Right lobe of liver (tissue), 6 donors: Measurements from ENCODE around the gene PDK2. TPM values are rescaled to one million over a fixed set of nuclear protein-coding genes. Genes with fewer than 3 reads are reported as not detected.

Experiments used
- ATAC-seq, 4 donors: fragments of 200-7000 bp; cut with Tn5 transposase; one replicate each; pipeline ENCODE4 v1.9.1; 2020; ENCODE audit warnings: mild to moderate bottlenecking in 4 of 4, moderate library complexity in 4 of 4
- DNase-seq, 3 donors: peaks; one replicate each; pipeline ENCODE4 v3.0.0-alpha.2; 2020
- H3K27ac ChIP-seq, 3 donors: fragments of 200-600 bp; one replicate each; pipeline ENCODE4 v1.8.0; 2022
- H3K27me3 ChIP-seq, 2 donors: fragments of 200-600 bp; one replicate each; pipeline ENCODE4 v1.8.0; 2022
- H3K36me3 ChIP-seq, 4 donors: fragments of 200-600 bp; sonication (generic) in 1 of 4; one replicate each; pipeline versions ENCODE4 v1.5.1 to v1.8.0; 2017 to 2022; ENCODE audit warnings: control low read depth in 1 of 4
- H3K4me1 ChIP-seq, 4 donors: fragments of 200-600 bp; sonication (generic) in 1 of 4; one replicate each; pipeline versions ENCODE4 v1.5.1 to v1.8.0; 2017 to 2022; ENCODE audit warnings: control low read depth in 1 of 4
- H3K4me3 ChIP-seq, 3 donors: fragments of 200-600 bp; one replicate each; pipeline ENCODE4 v1.8.0; 2022
- H3K9me3 ChIP-seq, 4 donors: fragments of 200-600 bp; sonication (generic) in 1 of 4; one replicate each; pipeline versions ENCODE4 v1.5.1 to v1.8.0; 2017 to 2022; ENCODE audit warnings: control low read depth in 1 of 4
- POLR2A ChIP-seq: fragments of 450-650 bp; IDR thresholded peaks from one replicate; pipeline ENCODE4 v1.6.1; 2017; ENCODE audit warnings: antibody characterized with exemption, mild to moderate bottlenecking
- WGBS: methylation state at CpG from one replicate; pipeline ENCODE4 v1.1.6; 2018; ENCODE audit warnings: low coverage, low lambda C conversion rate; ENCODE audit not compliant: insufficient coverage; ENCODE audit errors: missing lambda C conversion rate; 5-methylcytosine and 5-hydroxymethylcytosine counted together
- intact Hi-C, 2 donors: fragments of 100-400 bp; cut with DNase I; formaldehyde crosslinking; loops; one replicate each; pipeline versions ENCODE4 v1.11.2 to v1.14.1; 2022
- total RNA-seq, 6 experiments: library from RNA; depleted of rRNA in 2 of 6; stranded (reverse); fragments of >200 nt in 2 of 6; fragmentation: NEBNext Ultra II Directional in 3 of 6; extraction: Animal tissue kit (Norgen Biotek cat#: 25700) in 3 of 6; gene quantifications; one replicate each; pipeline versions ENCODE4 v1.1.0 to v1.2.4, GENCODE V29; 2016 to 2023
- TF ChIP-seq, protein P1 (sequence below), 4 donors: fragments of 200-600 bp in 3 of 4; fragments of 450-650 bp in 1 of 4; IDR thresholded peaks; one replicate each; pipeline versions ENCODE4 v1.5.1 to v1.8.0; 2016 to 2022; ENCODE audit warnings: antibody characterized with exemption in 4 of 4, mild to moderate bottlenecking in 2 of 4
- donor health status: DM: no; HTN: yes; CAD: no.
- donor health status: DM: no; HTN: no; CAD: no.
- donor health status: DM: no; HTN: no; CAD: no.
- donor health status: DM: no; HTN: yes; CAD: no.
- donor health status: DM: no; HTN: yes; CAD: no.

The PDK2 gene
- total RNA-seq, 6 experiments from 2014 or later, result 25.0 to 58.0 (median 44.8) TPM

DNA sequence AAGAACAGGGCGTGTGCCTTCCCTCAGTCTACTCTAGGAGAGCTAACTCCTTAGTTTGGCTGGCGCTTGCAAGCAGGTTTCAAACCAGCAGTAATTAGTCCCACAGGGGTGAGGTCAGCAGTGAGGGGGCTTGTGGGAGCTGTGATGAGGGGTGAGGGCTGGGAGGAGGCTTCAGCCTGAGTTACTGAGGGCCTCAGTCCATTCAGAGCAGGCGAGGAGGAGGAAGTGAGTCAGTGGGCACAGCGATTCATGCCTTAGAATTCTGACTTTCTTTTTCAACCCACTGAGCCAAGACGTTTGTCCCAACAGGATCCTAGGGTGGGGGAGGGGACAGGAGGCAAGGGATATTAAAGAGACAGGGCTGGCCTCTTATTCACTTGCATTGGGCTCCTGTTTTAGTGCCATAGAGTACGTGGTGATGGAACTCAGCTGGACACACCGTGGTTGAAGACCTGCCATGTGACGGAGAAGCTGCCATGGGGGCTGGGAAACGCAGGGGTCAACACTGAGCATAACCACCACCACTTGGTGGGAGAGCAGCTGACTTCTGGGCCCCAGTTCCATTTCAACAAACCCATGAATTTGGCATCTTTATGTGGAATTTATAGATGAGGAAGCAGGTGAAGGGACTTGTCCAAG is 47.5 kb upstream of the PDK2 start:
- Histone ChIP-seq H3K4me3 (no peak overlapping the region), H3K27me3 (no peaks in the 10 kb centered on the region), H3K27ac (no peak overlapping the region), H3K4me1 (no peaks in the 10 kb centered on the region), H3K36me3 (no peaks in the 10 kb centered on the region), H3K9me3 (no peaks in the 10 kb centered on the region)
- DNase-seq (peak in 1 of 3 donors; percentile 38), ATAC-seq (no peak)
- intact Hi-C loops, result no loop called here
- 36% methylated on average over 4 of the region's 9 CpGs for WGBS
- no peak for TF ChIP-seq POLR2A
- TF ChIP-seq, protein P1, sequence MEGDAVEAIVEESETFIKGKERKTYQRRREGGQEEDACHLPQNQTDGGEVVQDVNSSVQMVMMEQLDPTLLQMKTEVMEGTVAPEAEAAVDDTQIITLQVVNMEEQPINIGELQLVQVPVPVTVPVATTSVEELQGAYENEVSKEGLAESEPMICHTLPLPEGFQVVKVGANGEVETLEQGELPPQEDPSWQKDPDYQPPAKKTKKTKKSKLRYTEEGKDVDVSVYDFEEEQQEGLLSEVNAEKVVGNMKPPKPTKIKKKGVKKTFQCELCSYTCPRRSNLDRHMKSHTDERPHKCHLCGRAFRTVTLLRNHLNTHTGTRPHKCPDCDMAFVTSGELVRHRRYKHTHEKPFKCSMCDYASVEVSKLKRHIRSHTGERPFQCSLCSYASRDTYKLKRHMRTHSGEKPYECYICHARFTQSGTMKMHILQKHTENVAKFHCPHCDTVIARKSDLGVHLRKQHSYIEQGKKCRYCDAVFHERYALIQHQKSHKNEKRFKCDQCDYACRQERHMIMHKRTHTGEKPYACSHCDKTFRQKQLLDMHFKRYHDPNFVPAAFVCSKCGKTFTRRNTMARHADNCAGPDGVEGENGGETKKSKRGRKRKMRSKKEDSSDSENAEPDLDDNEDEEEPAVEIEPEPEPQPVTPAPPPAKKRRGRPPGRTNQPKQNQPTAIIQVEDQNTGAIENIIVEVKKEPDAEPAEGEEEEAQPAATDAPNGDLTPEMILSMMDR (IDR thresholded peaks at IDR 0.05), result no peak

GRCh38 chr17:50048146-50048720 is 46.9 kb upstream of the PDK2 start:
- Histone ChIP-seq H3K4me1 (no peaks in the 10 kb centered on the region), H3K4me3 (no peak overlapping the region), H3K27me3 (no peaks in the 10 kb centered on the region), H3K9me3 (no peaks in the 10 kb centered on the region), H3K27ac (no peak overlapping the region), H3K36me3 (no peaks in the 10 kb centered on the region)
- intact Hi-C loops, result no loop called here
- ATAC-seq (no peak), DNase-seq (peak in 1 of 3 donors; percentile 15)
- 83% methylated on average over 16 of the region's 17 CpGs for WGBS
- no peak for TF ChIP-seq POLR2A
- TF ChIP-seq, protein P1 (IDR thresholded peaks at IDR 0.05), result no peak

DNA sequence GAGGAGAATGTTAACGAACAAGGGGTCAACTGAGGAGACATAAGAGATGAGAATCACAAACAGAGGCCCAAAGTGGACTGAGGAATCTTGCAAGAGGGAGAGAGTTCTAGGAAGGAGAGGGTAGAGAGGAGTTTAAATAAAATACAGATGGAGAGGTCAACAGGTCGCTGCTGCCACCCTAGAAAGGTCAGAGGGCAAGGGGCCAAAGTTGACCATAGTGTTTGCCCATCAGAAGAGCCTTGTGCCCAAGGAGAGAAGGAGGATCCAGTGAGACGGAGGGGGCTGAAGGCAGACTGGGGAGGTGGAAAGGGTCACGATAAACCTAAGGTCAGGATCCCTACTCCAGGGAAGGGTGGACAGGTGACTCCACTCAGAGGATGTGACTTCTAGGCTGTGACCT is 46.2 kb upstream of the PDK2 start:
- 55% methylated on average over 2 of the region's 4 CpGs for WGBS
- Histone ChIP-seq H3K9me3 (no peaks in the 10 kb centered on the region), H3K27ac (no peak overlapping the region), H3K27me3 (no peaks in the 10 kb centered on the region), H3K4me3 (no peak overlapping the region), H3K36me3 (no peaks in the 10 kb centered on the region), H3K4me1 (no peaks in the 10 kb centered on the region)
- intact Hi-C loops, result no loop called here
- ATAC-seq (no peak), DNase-seq (peak in 1 of 3 donors; percentile 18)
- TF ChIP-seq, protein P1 (IDR thresholded peaks at IDR 0.05), result no peak
- no peak for TF ChIP-seq POLR2A

DNA sequence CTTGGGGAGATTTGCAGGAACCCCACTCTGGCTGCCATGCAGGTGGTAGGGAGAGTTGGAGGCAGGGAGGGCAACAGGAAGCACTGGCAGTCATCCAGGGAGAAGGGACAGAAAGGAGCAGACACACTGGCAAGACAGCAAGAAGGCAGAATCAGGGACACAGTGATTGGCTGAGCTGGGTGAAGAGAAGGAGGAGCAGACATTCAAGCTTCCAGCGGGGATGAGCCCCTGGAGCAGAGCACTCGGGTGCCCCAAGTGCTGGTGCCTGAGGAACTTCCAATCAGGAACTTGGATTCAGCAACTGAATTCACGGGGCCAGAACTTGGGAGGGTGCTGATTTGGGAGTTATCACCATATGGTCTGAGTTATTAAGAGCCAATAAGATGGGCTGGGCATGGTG is 45.5 kb upstream of the PDK2 start:
- H3K4me1 ChIP-seq, result no peaks in the 10 kb centered on the region
- no peaks in the 10 kb centered on the region for H3K36me3 ChIP-seq
- intact Hi-C loops, result no loop called here
- ATAC-seq (no peak), DNase-seq (peak in 1 of 3 donors; percentile 14)
- peaks cover 0 to 5% of the 10 kb centered on the region in 2 donors for H3K27me3 ChIP-seq
- H3K27ac ChIP-seq, result no peak overlapping the region
- 83% methylated on average over 1 of the region's 3 CpGs for WGBS
- H3K9me3 ChIP-seq, result no peaks in the 10 kb centered on the region
- no peak overlapping the region for H3K4me3 ChIP-seq
- no peak for TF ChIP-seq POLR2A
- TF ChIP-seq, protein P1 (IDR thresholded peaks at IDR 0.05), result no peak
